LNCAP (cell line): Measurements from ENCODE around the gene DACT2.

Experiments used
- CTCF ChIP-seq: fragments of 450-650 bp; IDR thresholded peaks from 2 replicates; pipeline ENCODE4 v1.5.1; 2017; ENCODE audit warnings: mild to moderate bottlenecking

DACT2 gene

DNA sequence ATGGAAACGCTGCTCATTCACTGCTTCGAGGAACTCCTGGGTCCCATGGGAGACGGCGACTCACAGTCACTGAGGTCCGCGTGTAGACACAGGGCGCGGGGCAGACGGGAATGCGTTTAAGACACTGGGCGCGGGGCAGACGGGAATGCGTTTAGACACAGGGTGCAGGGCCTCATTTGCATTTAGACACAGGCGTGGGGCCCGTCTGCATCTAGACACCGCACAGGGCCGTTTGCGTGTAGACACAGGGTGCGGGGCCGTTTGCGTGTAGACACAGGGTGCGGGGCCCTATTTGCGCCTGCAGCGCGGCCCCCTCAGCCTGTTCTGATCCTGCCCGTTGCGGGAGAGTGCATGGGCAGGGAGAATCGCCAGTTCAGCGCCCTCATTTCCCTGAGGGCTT, 10.4 kb downstream of the DACT2 start:
- TF ChIP-seq CTCF, result no peak

- no peak for TF ChIP-seq CTCF
These were observed 11.0 kb downstream of the DACT2 start for GRCh38 chr6:168308390-168309144.

GRCh38 chr6:168307695-168308021, 11.9 kb downstream of the DACT2 start:
- TF ChIP-seq CTCF, result no peak

DNA sequence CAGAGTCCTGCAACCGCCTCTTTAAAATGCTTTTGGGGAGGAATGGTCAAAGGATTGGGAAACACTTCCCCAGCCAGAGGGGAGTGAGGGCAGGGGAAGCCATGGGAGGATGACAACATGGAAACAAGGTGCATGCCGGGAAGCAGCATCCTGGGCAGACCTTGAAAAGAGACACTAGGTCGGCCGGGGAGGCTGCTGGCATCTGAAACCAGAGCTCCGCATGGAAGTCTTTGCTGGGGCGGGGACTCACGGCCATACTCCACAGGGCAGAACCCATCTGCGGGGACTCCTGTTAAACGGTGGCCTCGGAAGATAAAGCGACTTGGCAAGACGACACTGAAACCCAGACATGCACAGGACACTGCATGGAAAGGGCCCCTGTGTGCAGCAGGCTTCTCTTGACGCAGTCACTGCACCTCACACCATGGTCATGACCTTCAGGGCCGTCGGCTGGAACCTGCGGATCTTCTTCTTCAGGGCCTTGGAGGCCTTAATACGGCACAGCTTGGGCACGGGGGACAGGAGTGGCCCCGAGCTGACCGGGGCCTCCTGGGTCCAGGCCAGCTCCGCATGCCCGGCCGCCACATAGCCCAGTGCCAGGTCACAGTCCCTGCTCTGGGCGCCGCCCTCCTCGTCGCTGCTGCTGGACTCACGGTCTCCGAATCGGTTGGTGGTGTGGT, 12.4 kb downstream of the DACT2 start:
- no peak for TF ChIP-seq CTCF

GRCh38 chr6:168305863-168306262, 13.7 kb downstream of the DACT2 start:
- no peak for TF ChIP-seq CTCF

DNA sequence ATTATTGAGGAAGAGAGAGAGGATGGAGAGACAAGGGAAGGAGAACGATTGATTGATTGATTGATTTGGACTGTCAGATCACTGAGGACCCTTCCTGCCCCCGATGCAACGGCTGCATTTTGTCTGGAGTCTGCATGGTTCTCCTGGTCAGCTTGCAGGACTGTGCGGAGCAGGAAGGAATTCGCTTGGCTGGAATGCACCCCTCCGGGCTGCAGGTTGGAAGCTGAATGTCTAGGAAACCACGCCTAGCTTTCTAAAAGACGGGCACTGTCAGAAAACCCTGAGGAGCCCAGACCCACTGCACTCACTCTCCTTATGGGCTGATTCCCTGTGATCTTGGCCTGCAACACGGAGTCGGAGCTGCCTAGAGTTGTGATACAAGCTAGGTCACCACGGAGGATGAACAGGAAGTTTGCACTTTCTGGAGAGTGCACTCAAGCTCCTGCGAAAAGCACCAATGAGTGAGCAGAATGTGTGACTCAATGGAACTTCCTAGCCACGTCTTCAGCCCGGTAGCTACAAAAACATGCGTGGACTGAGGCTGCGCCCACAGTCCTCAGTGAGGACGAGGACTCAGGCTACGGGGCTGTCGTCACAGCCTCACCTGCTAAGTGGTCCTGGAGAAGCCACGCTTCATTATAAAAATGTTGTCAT, 14.4 kb downstream of the DACT2 start:
- TF ChIP-seq CTCF, result no peak

DNA sequence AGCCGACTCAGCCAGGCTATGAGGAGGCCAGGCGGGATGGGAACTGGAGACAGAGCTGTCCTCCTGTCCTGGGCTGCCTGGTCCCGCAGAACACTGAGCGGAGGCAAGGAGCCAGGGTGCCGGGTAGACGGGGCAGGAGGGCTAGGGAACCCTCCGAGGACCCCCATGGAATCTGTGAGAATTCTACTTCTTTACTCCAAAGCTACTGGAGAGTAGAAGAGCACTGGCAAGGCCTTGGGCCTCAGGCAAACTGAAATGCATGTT, 14.9 kb downstream of the DACT2 start:
- TF ChIP-seq CTCF, result no peak
